HG03064 (cell line): Measurements from ENCODE around the gene CTDSPL.

Source experiments
- ATAC-seq: cut with Tn5 transposase; IDR thresholded peaks from one replicate; pipeline ENCODE4 v1.9.1; 2021; ENCODE audit warnings: low read depth; ENCODE audit not compliant: unreplicated experiment

Gene CTDSPL

GRCh38 chr3:37852771-37853170 lies 8.9 kb upstream of the CTDSPL start:
- no peak for ATAC-seq

- ATAC-seq, result no peak
Observed at GRCh38 chr3:37853691-37854413, 7.8 kb upstream of the CTDSPL start.

- no peak for ATAC-seq
Observed at GRCh38 chr3:37855363-37855970, 6.2 kb upstream of the CTDSPL start.

GRCh38 chr3:37856381-37856780 lies 5.3 kb upstream of the CTDSPL start:
- no peak for ATAC-seq

- no peak for ATAC-seq
Observed at GRCh38 chr3:37858742-37859141, 2.9 kb upstream of the CTDSPL start.

- ATAC-seq, result no peak
Observed at GRCh38 chr3:37859354-37859753, 2.3 kb upstream of the CTDSPL start.

GRCh38 chr3:37859908-37860199 lies 1.8 kb upstream of the CTDSPL start:
- no peak for ATAC-seq

- no peak for ATAC-seq
Observed at GRCh38 chr3:37862219-37862902, 681 bp downstream of the CTDSPL start.

- ATAC-seq, result no peak
Observed at GRCh38 chr3:37862903-37863815, 1.5 kb downstream of the CTDSPL start.

GRCh38 chr3:37863949-37864822 lies 2.5 kb downstream of the CTDSPL start:
- no peak for ATAC-seq

GRCh38 chr3:37864904-37865303 lies 3.2 kb downstream of the CTDSPL start:
- ATAC-seq, result no peak

- ATAC-seq, result no peak
Observed at GRCh38 chr3:37867144-37867543, 5.5 kb downstream of the CTDSPL start.

- no peak for ATAC-seq
Observed at GRCh38 chr3:37871858-37872257, 10.2 kb downstream of the CTDSPL start.

GRCh38 chr3:37872413-37873160 lies 10.9 kb downstream of the CTDSPL start:
- no peak for ATAC-seq

GRCh38 chr3:37876279-37876678 lies 14.6 kb downstream of the CTDSPL start:
- ATAC-seq, result no peak

- ATAC-seq, result no peak
Observed at GRCh38 chr3:37882711-37883110, 21.0 kb downstream of the CTDSPL start.

GRCh38 chr3:37885814-37886213 lies 24.1 kb downstream of the CTDSPL start:
- ATAC-seq, result no peak

GRCh38 chr3:37886395-37886794 lies 24.7 kb downstream of the CTDSPL start:
- no peak for ATAC-seq

- no peak for ATAC-seq
Observed at GRCh38 chr3:37887062-37887461, 25.4 kb downstream of the CTDSPL start.
